Fibroblast of mammary gland (primary cell): Measurements from ENCODE around the gene PFKFB3.
"Not testable (repeated sequence)": the region's sequence is repeated elsewhere in the genome, so short reads cannot be mapped to it uniquely, and the experiment has no call there.

Experiments used
- DNase-seq: peaks from one replicate; pipeline ENCODE4 v3.0.0-alpha.2; 2010; ENCODE audit warnings: low read depth
- H3K4me3 ChIP-seq: 2 replicates; pipeline ENCODE4 v1.5.1; 2011; ENCODE audit warnings: low read depth, mild to moderate bottlenecking, low read length, moderate library complexity; ENCODE audit not compliant: control insufficient read depth
- CTCF ChIP-seq: conservative IDR thresholded peaks from 2 replicates; pipeline ENCODE4 v1.5.1; 2011; ENCODE audit warnings: low read depth, low read length, inconsistent platforms; ENCODE audit not compliant: control insufficient read depth, insufficient read depth

PFKFB3 gene

GRCh38 chr10:6186894-6187256, 15.9 kb upstream of the PFKFB3 start:
- no peak for DNase-seq
- no peak for TF ChIP-seq CTCF
- no peak overlapping the region for H3K4me3 ChIP-seq

GRCh38 chr10:6187278-6187677, 15.5 kb upstream of the PFKFB3 start:
- DNase-seq = no peak
- no peak for TF ChIP-seq CTCF
- H3K4me3 ChIP-seq = no peak overlapping the region

GRCh38 chr10:6190033-6190432, 12.7 kb upstream of the PFKFB3 start:
- H3K4me3 ChIP-seq, DNase-seq: not testable (repeated sequence)

- H3K4me3 ChIP-seq = no peak overlapping the region
- DNase-seq = no peak
- TF ChIP-seq CTCF = no peak
These were observed 11.6 kb upstream of the PFKFB3 start for GRCh38 chr10:6191147-6191546.

- no peak for TF ChIP-seq CTCF
- no peak for DNase-seq
- H3K4me3 ChIP-seq = no peak overlapping the region
These were observed 11.2 kb upstream of the PFKFB3 start for GRCh38 chr10:6191569-6191968.

- H3K4me3 ChIP-seq, DNase-seq: not testable (repeated sequence)
These were observed 9.4 kb upstream of the PFKFB3 start for GRCh38 chr10:6193342-6193741.

GRCh38 chr10:6194311-6194710, 8.4 kb upstream of the PFKFB3 start:
- no peak for DNase-seq
- no peak for TF ChIP-seq CTCF
- no peak overlapping the region for H3K4me3 ChIP-seq

- peak; percentile 81 for DNase-seq
- no peak for TF ChIP-seq CTCF
- H3K4me3 ChIP-seq = no peak overlapping the region
These were observed 7.4 kb upstream of the PFKFB3 start for GRCh38 chr10:6195376-6195775.
